Measurements from ENCODE around the gene WASF3. TPM values are rescaled to one million over a fixed set of nuclear protein-coding genes. Genes with fewer than 3 reads are reported as not detected.

Gene WASF3
- total and polyA plus RNA-seq, 4 donors: 0.82 to 4.9 (median 2.3) TPM

DNA sequence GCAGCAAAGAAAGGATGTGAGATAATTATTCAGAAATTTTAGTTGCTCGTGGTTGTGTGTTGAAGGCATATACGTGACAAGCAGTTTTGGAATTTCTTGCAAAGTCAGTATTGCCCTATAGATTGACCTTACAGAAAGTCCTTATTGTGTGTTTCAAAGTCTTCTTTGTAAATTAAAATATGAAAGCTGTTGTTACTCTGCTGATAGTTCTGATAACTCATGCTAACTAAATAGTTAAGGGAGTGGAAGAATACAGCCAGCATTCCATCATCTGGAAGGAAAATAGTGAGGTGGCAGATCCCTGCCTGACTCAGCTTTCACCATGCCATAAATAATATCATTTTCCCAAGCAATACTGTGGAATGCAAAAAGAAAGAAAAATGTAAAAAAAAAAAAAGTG, 27.2 kb downstream of the WASF3 start:
- no peak overlapping the region for H3K27ac ChIP-seq (ENCODE audit: low read depth in 1 of 2, low read length in 2 of 2)
- no peak for DNase-seq (ENCODE audit: low spot score)
- H3K9ac ChIP-seq (ENCODE audit: low read depth in 1 of 2, low read length in 2 of 2): no peak overlapping the region
- no peaks in the 10 kb centered on the region for H3K36me3 ChIP-seq (ENCODE audit: control insufficient read depth in 4 of 4, insufficient read depth in 3 of 4, low read depth in 1 of 4, low read length in 3 of 4)
- no peak for TF ChIP-seq RAD21 (IDR thresholded peaks at IDR 0.05)
- TF ChIP-seq FOXA2 (IDR thresholded peaks at IDR 0.05): no peak
- no peak overlapping the region for H3K4me3 ChIP-seq (ENCODE audit: low read depth in 1 of 3, low read length in 3 of 3)
- 83% methylated on average over 2 of the region's 2 CpGs for WGBS
- peaks cover 0 to 5% (median 4%) of the 10 kb centered on the region in 4 donors for H3K4me1 ChIP-seq (ENCODE audit: control insufficient read depth in 4 of 4, insufficient read depth in 4 of 4, low read length in 3 of 4)
- H3K9me3 ChIP-seq (ENCODE audit: control insufficient read depth in 4 of 4, low read length in 3 of 4): no peaks in the 10 kb centered on the region
- H3K27me3 ChIP-seq (ENCODE audit: control insufficient read depth in 4 of 4, insufficient read depth in 4 of 4, low read length in 3 of 4): no peaks in the 10 kb centered on the region

DNA sequence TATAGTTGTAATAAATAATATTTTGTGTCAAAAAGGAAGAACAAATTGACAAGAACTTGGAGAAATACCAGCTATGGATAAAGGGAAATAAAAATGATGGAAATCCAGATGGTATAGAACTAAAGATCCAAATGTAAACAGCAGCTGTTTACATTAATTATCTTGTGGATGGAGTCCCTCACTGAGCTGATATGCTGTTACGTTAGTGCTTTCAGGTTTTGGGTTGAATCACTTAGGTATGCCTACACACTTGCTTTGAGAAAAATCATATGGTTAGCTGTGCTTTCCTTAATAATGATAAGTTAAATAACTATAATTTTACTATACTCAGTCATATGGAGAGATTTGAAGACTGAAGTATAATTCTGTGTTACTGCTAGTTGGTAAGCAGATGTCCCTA, 27.7 kb downstream of the WASF3 start:
- Histone ChIP-seq H3K9me3 (ENCODE audit: control insufficient read depth in 4 of 4, low read length in 3 of 4) (no peaks in the 10 kb centered on the region), H3K4me3 (ENCODE audit: low read depth in 1 of 3, low read length in 3 of 3) (no peak overlapping the region), H3K36me3 (ENCODE audit: control insufficient read depth in 4 of 4, insufficient read depth in 3 of 4, low read depth in 1 of 4, low read length in 3 of 4) (no peaks in the 10 kb centered on the region), H3K4me1 (ENCODE audit: control insufficient read depth in 4 of 4, insufficient read depth in 4 of 4, low read length in 3 of 4) (peaks cover 0 to 9% (median 6%) of the 10 kb centered on the region in 4 donors), H3K9ac (ENCODE audit: low read depth in 1 of 2, low read length in 2 of 2) (no peak overlapping the region), H3K27me3 (ENCODE audit: control insufficient read depth in 4 of 4, insufficient read depth in 4 of 4, low read length in 3 of 4) (no peaks in the 10 kb centered on the region), H3K27ac (ENCODE audit: low read depth in 1 of 2, low read length in 2 of 2) (no peak overlapping the region)
- TF ChIP-seq HNF4A (conservative IDR thresholded peaks at IDR 0.05): no peak
- TF ChIP-seq RXRA (IDR thresholded peaks at IDR 0.05): no peak
- TF ChIP-seq TAF1 (conservative IDR thresholded peaks at IDR 0.05): no peak
- TF ChIP-seq, protein P1, sequence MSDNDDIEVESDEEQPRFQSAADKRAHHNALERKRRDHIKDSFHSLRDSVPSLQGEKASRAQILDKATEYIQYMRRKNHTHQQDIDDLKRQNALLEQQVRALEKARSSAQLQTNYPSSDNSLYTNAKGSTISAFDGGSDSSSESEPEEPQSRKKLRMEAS (IDR thresholded peaks at IDR 0.05): no peak
- no peak for TF ChIP-seq NR2F2 (IDR thresholded peaks at IDR 0.05)
- TF ChIP-seq ZBTB33 (IDR thresholded peaks at IDR 0.05): no peak
- TF ChIP-seq HNF4G (IDR thresholded peaks at IDR 0.05): no peak
- no peak for TF ChIP-seq YY1 (IDR thresholded peaks at IDR 0.05)
- no peak for TF ChIP-seq SP1 (IDR thresholded peaks at IDR 0.05)
- TF ChIP-seq, protein P2, sequence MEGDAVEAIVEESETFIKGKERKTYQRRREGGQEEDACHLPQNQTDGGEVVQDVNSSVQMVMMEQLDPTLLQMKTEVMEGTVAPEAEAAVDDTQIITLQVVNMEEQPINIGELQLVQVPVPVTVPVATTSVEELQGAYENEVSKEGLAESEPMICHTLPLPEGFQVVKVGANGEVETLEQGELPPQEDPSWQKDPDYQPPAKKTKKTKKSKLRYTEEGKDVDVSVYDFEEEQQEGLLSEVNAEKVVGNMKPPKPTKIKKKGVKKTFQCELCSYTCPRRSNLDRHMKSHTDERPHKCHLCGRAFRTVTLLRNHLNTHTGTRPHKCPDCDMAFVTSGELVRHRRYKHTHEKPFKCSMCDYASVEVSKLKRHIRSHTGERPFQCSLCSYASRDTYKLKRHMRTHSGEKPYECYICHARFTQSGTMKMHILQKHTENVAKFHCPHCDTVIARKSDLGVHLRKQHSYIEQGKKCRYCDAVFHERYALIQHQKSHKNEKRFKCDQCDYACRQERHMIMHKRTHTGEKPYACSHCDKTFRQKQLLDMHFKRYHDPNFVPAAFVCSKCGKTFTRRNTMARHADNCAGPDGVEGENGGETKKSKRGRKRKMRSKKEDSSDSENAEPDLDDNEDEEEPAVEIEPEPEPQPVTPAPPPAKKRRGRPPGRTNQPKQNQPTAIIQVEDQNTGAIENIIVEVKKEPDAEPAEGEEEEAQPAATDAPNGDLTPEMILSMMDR (IDR thresholded peaks at IDR 0.05; ENCODE audit: low read depth, low read length, missing input control): no peak
- no peak for TF ChIP-seq FOXA2 (IDR thresholded peaks at IDR 0.05)
- TF ChIP-seq FOXA1 (IDR thresholded peaks at IDR 0.05): no peak
- DNase-seq (ENCODE audit: low spot score): no peak
- WGBS: 84% methylated on average over 1 of the region's 1 CpG

- Histone ChIP-seq H3K36me3 (ENCODE audit: control insufficient read depth in 4 of 4, insufficient read depth in 3 of 4, low read depth in 1 of 4, low read length in 3 of 4) (no peaks in the 10 kb centered on the region), H3K9ac (ENCODE audit: low read depth in 1 of 2, low read length in 2 of 2) (no peak overlapping the region), H3K27ac (ENCODE audit: low read depth in 1 of 2, low read length in 2 of 2) (no peak overlapping the region), H3K9me3 (ENCODE audit: control insufficient read depth in 4 of 4, low read length in 3 of 4) (no peaks in the 10 kb centered on the region), H3K4me3 (ENCODE audit: low read depth in 1 of 3, low read length in 3 of 3) (no peak overlapping the region), H3K27me3 (ENCODE audit: control insufficient read depth in 4 of 4, insufficient read depth in 4 of 4, low read length in 3 of 4) (no peaks in the 10 kb centered on the region), H3K4me1 (ENCODE audit: control insufficient read depth in 4 of 4, insufficient read depth in 4 of 4, low read length in 3 of 4) (peaks cover 0 to 18% (median 17%) of the 10 kb centered on the region in 4 donors)
- TF ChIP-seq RXRA (IDR thresholded peaks at IDR 0.05): no peak
- TF ChIP-seq YY1 (IDR thresholded peaks at IDR 0.05): no peak
- no peak for TF ChIP-seq FOXA2 (IDR thresholded peaks at IDR 0.05)
- no peak for TF ChIP-seq EGR1 (IDR thresholded peaks at IDR 0.05; ENCODE audit: low read depth in 2 of 2)
- TF ChIP-seq SP1 (IDR thresholded peaks at IDR 0.05): no peak
- no peak for TF ChIP-seq TAF1 (conservative IDR thresholded peaks at IDR 0.05)
- no peak for TF ChIP-seq NR2F2 (IDR thresholded peaks at IDR 0.05)
- TF ChIP-seq HNF4G (IDR thresholded peaks at IDR 0.05): no peak
- DNase-seq (ENCODE audit: low spot score): no peak
Measured at GRCh38 chr13:26587251-26587650, 29.8 kb downstream of the WASF3 start.
